Gastroesophageal sphincter (tissue), 3 donors: ENCODE results near the gene LINC01488.

Source experiments
- CTCF ChIP-seq, 4 experiments: fragments of 200-600 bp in 2 of 4; fragments of 450-650 bp in 2 of 4; sonication (generic) in 1 of 4; IDR thresholded peaks; one replicate each; pipeline ENCODE4 v1.5.1; 2017 to 2019; ENCODE audit warnings: antibody characterized with exemption in 4 of 4, mild to moderate bottlenecking in 2 of 4, moderate library complexity in 2 of 4
- POLR2A ChIP-seq, 2 donors: fragments of 450-650 bp; IDR thresholded peaks; one replicate each; pipeline ENCODE4 v1.6.1; 2017; ENCODE audit warnings: antibody characterized with exemption in 2 of 2, mild to moderate bottlenecking in 2 of 2, moderate library complexity in 1 of 2
- POLR2AphosphoS5 ChIP-seq: sonication (generic); formaldehyde crosslinking; IDR thresholded peaks from one replicate; pipeline ENCODE4 v1.6.1; 2017; ENCODE audit warnings: antibody characterized with exemption

GRCh38 chr11:69479591-69480271, 1.7 kb upstream of the LINC01488 start:
- no peak for TF ChIP-seq POLR2AphosphoS5
- TF ChIP-seq CTCF (IDR thresholded peaks at IDR 0.05): no peak
- TF ChIP-seq POLR2A (IDR thresholded peaks at IDR 0.05): no peak
